ENCODE results near the gene DIRAS1.

Gene DIRAS1

DNA sequence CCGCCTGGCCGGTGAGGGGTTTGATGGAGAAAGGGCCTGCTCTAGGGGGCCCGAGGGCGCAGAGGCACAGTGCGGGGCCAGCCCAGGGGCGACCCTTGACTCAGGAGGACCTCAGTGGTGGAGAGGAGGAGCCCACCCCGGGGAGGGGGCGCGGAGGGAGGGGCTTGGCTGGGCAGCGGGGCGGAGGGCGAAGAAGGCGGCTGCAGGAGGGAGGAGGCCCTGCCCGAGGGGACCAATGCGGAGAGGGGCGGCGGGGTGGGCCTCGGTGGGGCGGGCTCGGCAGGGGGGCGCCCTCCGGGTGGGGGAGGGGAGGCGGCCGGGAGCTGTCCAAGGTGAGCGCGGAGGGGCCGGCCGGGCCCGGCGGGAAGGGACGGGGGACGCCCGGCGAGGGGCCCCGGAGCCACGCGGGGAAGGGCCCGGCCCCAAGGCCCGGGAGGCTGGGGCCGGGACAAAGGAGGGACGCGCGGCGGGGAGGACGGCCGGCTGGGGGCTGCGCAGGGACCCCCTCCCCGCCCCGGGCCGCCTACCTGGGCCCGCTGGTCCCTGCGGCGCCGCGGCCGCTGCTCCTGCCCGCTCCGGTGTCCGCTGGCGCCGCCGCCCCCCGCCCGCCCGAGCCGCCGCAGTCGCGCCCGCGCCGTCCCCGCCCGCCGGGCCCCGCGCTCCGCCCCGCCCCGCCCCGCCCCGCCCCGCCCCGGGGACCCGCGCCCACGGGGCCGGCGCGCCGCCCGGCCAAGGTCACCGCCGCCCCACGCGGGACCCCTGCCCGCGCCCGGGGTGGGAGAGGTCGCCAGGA, at the start of gene DIRAS1:
Gene DIRAS1, minus strand, starts transcription at position 596 of the 793 bp plus-strand sequence. CDS start 3,566 bp downstream, outside the sequence.
- no peak for DNase-seq

DNA sequence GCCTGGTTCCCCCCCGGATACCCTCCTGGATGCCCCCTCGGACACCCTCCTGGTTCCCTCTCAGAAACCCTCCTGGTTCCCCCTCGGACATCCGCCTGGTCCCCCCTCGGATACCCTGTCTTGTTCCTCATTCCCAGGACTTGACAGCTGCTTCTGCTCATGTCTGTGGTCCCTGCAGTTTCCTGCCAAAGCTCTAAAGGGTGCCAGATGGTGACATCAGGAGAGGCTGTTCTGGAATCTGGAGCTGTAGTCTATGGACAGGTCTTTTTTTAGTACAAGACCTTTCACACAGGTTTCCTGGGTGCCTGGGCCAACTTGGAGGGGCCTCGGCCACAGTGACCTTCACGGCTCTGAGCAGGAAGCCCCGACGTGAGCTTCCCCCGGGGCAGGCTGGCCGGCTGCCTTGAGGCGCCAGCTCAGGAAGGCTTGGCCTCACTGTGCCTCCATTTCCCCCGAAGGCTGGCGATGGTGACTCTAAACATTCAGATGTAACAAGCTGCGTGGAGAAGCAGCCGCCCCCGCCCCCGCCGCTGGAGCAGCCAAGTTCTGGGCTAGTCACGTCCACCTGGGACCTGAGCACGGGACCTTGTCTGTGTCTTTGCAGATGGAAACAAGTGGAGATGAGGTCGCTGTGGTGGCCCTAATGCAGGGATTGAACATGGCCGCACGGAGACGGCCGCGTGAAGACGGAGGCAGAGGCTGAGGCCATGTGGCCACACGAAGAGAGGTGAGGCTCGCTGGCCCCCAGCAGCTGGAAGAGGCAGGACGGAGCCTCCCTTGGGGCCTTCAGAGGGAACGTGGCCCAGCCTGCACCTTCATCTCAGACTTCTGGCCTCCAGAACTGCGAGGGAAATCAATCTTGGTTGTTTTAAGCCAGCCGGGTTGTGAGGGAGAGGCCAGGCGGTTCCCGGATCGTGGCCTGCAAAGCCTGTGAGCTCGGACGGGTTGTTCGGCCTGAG, 49.2 kb upstream of the DIRAS1 start:
- DNase-seq = no peak

GRCh38 chr19:2769218-2769617, 48.0 kb upstream of the DIRAS1 start:
- DNase-seq = no peak

DNA sequence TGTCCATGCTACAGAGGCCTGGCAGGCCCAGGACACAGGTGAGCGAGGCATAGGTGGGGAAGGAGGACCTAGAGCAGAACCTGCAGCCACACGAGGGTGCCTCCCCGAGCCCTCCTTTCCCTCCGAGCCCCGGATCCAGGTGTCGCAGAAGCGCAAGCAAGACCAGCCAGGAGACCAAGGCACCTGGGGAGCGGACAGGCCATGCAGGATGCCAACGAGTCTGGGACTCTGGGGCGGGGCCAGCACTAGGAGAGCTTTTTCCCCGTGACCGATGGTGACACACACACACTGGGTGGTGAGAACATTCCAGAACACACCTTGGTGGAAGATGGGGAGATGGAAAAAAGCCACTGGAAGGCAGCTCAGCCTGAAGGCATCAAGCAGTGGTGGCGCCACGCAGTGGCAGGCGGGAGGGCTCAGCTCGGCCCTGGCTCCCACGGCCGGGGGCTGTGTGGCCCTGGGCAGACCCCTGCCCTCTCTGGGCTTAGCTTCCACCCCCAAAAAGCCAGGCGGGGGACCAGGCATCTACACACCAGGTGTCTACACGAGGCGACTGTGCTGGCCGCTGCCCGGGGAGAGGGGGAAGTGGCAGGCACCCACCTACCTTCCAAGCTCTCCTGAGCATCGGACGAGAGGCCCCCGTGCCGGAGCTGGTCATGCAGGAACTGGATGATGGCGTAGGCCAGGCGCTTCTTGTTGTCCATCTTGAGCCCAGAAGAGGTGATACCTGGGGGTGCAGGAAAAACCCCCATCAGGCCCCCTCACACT, 47.4 kb upstream of the DIRAS1 start:
- DNase-seq = no peak

DNA sequence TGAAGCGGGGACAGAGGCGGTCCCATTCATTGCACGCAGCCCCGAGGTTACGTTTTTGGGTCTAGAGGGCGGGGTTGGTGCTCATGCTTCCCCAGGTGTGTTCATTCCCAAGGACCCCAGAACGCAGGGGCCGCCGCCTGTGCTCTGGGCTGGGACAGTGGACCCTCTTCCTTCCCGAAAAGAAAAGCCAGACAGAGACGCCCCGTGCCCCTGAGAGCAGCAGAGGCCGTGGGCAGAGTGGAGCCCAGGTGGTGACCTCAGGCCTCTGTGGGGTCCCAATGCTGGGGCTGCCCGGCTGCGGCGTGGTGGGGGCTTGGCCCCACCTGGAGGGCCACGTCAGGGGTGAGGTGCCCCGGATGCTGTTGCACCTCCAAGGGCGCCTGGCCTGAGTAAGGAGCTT, 46.5 kb upstream of the DIRAS1 start:
- no peak for DNase-seq

GRCh38 chr19:2766594-2767372, 45.6 kb upstream of the DIRAS1 start:
- DNase-seq = no peak

DNA sequence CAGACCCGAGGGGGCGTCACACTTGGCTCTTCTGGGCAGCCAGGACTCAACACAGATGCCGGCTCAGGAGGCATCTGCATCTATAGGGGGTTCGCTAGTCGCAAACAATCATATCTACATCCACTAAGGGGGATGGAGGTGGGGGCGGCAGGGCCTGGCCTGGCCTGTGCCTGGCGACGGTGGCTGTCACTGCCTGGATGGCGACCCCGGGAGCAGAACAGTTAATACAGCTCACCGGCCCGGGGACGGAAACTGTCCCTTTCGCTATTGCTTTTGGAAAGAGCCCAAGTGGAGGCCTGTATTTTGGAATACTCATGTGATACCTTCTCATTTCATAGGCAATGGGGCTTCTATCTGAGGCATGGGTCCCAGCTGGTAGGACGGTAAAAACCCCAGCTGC, 44.2 kb upstream of the DIRAS1 start:
- DNase-seq = no peak

GRCh38 chr19:2764945-2765344, 43.8 kb upstream of the DIRAS1 start:
- no peak for DNase-seq

DNA sequence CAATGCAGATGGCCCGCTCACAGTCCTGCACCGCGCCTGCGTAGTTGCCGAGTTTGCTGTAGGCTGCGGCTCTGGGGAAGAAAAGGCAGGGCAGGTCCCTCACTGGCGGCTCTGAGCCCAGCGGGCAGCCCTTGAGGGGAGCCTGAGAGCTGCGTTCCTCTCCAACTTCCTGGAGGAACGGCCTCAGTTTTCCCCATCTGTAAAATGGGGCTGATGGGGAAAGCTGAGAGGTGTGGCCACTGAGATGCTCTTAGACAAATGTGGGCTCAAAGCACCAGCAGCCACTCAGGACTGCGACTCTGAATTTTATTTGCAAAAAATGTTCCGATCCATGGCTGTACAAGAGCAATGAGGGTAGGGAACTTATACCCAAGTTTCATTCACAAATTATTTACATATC, 42.5 kb upstream of the DIRAS1 start:
- DNase-seq = no peak

DNA sequence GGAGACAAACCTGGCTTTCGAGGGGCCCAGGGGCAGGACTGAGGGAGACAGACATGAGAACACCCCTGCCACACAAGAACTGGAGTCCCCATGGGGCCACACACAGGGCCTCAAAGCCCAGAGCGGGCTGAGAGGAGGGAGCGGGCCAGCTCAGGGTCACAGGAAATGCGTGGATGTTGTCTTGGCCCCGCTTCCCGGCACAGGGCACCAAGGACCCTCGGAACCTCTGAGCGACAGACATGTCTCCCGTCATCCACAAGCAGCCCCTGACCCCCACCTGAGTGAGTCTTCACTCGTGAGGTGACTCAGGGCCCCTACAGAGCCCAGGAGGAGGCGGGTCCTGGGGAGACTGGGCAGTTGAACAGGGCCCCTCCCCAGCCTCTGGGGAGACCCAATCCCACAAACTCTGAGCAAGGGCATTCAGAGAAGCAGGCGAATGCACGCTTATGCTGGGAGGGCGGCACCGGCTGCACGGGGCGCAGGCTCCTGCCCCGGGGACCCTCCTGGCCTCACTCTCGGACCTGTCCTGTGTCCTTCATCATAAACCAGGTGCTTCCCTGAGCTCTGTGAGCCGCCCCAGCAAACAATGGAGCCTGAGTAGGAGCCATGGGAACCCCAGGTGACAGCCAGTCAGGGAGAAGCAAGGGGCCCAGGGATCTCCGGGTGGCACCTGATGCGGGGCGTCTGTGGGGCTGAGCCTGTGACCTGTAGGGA, 41.8 kb upstream of the DIRAS1 start:
- no peak for DNase-seq

DNA sequence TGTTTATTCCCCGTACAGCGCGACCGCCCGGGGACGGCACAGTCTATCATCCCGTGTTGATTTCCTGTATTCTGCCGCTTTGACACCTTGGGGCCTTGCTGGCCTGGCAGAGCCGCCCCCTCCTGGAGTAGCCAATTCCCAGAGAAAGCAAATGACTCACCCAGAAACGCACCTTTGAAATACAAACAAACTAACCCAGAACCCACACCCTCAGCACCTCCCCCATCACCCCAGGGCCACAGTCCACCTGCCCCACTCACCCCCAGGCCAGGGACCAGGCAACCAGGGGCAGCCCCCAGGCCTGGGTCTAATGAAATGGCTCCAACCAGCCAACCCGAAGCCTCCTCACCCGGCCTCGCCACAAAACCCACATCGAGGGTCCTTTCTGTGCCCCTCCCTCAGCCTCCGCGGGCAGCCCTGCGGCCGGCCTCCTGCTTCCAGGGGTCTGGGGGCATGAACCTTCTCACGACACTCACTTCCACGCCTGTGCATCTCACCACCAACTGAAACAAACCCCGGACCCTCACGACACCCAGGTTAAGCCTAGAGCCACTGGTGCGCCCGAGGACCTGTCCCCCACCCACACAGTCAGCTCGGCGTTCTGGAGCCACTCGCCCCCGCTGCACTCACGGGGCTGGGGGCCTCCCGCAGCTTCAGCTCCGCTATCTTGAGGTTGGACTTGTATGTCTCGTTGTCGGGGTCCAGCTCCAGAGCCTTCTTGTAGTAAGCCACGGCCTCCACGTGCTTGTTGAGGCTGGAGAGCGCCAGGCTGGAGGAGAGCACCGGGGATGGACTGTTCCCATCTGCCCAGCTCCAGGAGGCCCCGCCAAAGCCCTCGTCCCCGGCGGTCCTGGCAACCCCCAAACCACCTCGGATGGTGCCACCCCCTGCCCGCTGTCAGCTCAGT, 41.0 kb upstream of the DIRAS1 start:
- no peak for DNase-seq

DNA sequence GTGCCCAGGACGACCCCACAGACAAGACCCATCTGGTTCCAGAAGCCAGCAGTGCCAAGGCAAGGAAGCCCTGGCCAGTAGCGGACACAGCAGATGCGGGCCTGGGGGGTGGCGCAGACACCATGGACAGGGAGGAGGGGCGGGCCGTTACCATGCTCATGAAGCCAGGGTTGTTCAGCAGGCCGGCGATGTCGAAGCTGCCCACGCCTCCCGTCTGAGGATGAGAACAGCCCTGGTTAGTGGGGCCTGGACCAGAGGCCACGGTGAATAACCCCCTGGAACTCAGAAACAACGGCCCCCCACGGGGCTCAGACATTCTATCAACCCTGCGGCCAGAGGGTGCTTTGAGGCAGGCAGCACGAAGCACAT, 40.1 kb upstream of the DIRAS1 start:
- DNase-seq = no peak

DNA sequence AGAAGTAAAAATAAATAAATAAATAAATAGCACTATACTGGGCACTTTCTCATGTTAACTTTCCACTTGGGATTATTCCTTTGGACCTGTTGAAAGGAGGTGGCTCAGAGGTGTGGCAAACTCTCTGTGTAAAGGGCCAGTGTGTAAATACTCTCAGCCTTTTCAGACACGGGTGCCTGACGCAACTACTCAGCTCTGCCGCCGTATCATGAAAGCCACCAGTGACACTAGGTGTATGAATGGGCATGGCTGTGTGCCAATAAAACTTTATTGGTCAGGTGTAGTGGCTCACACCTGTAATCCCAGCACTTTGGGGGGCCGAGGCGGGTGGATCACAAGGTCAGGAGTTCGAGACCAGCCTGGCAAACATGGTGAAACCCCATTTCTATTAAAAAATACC, 38.8 kb upstream of the DIRAS1 start:
- DNase-seq = no peak

- no peak for DNase-seq
These were observed 38.2 kb upstream of the DIRAS1 start for GRCh38 chr19:2759362-2759761.

DNA sequence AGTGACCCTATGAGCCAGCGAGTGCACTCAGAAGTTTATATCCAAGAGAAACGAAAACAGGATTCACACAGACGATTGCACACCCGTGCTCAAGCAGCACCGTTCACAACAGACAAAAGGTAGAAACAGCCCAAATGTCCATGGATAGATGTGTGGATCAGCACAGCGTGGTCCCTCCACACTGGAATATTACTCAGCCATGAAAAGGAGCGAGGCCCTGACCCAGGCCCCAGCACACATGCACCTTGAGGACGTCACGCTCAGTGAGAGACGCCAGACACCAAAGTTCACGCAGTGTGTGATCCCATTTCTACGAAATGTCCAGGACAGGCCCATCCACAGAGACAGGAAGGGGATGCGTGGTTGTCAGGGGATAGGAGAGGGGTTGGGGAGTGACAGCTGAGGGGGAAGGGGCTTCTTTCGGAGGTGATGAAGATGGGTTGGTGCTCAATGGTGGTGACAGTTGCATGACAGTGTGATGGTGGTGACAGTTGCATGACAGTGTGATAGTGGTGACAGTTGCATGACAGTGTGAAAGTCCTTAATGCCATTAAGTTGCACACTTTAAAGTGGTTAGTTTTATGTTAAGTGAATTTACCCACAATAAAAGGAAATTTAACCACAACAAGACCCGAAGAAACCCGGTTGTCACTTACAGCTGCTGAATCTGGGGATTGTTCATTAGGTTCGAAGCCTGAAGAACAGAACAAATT, 37.6 kb upstream of the DIRAS1 start:
- no peak for DNase-seq

DNA sequence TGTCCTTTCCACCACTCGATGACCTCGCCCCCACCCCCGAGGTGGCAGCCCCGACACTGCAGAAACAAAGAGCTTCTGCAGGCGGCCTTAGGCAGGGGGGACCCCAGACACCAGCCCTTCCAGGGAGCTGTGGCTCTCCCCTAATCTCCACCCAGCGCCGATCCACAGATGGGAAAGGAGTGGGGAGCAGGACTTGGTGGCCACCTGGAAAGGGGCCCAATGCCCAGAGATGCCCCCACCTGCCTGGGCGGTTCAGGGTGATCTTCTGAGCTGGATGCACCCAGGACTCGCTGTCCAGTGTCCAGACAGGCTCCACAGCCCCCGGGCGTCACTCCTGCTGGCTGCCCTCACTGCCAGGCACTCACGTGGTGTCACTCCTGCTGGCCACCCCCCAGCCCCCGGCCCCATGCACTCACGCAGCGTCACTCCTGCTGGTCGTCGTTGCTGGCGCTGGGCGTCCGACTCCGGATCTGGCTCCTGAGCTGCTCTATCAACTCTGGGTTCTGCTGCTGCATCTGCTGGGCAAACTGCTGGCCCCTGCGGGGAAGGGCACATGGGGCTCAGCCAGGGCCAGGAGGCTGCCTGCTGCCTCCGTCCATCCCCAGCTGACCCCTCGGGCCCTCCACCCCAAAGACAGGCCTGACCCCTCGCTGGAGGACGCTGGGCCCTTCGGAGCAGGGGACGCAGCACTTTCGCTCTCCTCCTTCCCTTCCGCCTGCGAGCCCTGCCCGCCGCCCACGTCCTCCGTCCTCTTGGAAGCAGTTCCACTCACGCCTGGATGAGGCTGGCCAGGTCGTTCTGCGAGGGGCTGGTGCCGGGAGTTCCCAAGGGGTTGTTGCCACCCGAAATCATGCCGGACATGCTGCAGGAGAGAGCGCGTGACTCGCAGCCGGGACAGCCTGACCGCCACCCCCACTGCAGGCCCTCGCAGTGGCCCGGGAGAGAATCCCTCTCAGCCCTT, 36.0 kb upstream of the DIRAS1 start:
- no peak for DNase-seq

DNA sequence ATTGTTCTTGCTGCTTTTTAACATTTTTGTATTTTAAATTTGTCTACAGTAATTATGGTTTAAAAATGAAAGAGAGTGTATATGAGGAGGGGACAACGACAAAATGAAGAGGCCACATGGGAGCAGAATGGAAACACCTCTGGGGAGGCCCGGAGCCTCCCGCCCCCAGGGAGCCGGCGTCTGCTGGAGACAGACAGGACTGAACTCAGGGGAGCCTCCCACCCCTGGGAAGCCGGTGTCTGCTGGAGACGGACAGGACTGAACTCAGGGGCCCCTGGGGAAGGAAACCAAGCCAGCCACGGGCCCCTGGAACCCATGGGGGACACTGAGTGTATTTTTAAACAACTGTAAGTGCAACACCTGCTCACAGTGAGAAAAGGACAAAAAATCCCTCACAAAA, 35.3 kb upstream of the DIRAS1 start:
- DNase-seq = no peak

DNA sequence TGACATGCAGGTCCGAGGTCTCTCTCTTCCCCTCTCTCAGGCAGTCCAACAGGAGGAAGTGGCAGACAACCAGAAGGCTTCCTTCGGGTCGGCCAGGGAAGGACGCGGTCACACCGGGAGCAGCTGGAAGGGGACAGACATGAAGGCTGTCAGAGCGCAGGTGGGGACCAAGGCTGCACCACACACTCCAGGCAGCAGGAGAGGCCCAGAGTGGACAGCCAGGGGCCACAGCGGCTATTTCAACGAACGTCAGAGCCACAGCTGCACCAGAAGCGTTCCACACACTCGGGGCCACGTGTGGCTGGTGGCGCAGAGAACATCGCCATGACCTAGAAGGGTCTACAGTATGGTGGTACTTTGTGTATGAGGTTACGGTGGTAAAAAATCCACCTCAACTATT, 34.6 kb upstream of the DIRAS1 start:
- no peak for DNase-seq

DNA sequence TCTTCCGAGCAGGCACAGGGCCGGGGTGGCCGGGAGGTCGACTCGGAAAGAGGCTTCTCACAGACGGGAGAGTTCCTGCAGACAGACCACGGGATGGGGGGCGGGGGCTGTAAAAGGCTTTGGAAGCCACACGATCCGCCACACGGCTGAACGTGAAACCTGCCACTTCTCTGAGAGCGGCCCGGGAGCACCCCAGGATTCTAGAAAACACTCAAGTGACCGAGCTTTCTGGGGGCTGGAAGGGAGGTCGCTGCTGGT, 34.2 kb upstream of the DIRAS1 start:
- no peak for DNase-seq

Measured in activated CD4-positive, alpha-beta T cell treated with anti-CD3 and anti-CD28 coated beads, Interleukin-2, amount 50 U/mL, for 16 hours (primary cell).